ENCODE results near the gene PTCD2.

DNA sequence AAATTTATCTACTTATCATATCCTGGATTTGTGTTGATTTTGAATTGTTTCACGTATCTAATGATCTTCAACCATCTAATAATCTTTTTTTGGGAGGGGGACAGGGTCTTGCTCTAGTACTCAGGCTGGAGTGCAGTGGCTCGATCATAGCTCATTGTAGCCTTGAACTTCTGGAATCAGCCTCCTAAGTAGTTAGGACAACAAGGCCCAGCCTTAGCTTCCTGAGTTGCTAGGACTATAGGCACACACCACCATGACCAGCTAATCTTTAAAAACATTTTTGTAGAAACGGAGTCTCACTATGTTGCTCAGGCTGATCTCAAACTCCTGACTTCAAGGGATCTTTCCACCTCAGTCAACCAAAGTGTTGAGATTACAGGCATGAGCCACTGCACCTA lies 34.8 kb upstream of the PTCD2 start:
- TF ChIP-seq POLR2AphosphoS5 (IDR thresholded peaks at IDR 0.05; ENCODE audit: low read depth, low read length), result no peak
- no peak for TF ChIP-seq POLR2A (IDR thresholded peaks at IDR 0.05; ENCODE audit: low read depth, low read length)
- no peak for TF ChIP-seq TAF1 (IDR thresholded peaks at IDR 0.05; ENCODE audit: low read depth, low read length)
- no peak for TF ChIP-seq SPI1 (IDR thresholded peaks at IDR 0.05; ENCODE audit: low read depth, low read length)
- no peak for TF ChIP-seq PAX5 (IDR thresholded peaks at IDR 0.05; ENCODE audit: insufficient read depth, low read length, severe bottlenecking)
- TF ChIP-seq POU2F2 (IDR thresholded peaks at IDR 0.05; ENCODE audit: low read depth, low read length), result no peak

All from GM12891 (cell line).